Stimulated activated CD4-positive, alpha-beta T cell treated with anti-CD3 and anti-CD28 coated beads, Interleukin-1b, Interleukin-23, amount 100 ng/mL, for 4 hours (primary cell): ENCODE data around the gene PRKN.

Experiments used
- DNase-seq, 2 donors: peaks; one replicate each; pipeline ENCODE4 v3.0.0-alpha.2; 2020; ENCODE audit warnings: low read depth in 2 of 2

PRKN gene

GRCh38 chr6:161663682-161664081, 1063.9 kb downstream of the PRKN start:
- no peak for DNase-seq

GRCh38 chr6:161660666-161661571, 1066.6 kb downstream of the PRKN start:
- DNase-seq, result no peak

GRCh38 chr6:161658211-161658610, 1069.4 kb downstream of the PRKN start:
- DNase-seq, result no peak

GRCh38 chr6:161654209-161654608, 1073.4 kb downstream of the PRKN start:
- no peak for DNase-seq

GRCh38 chr6:161651949-161652348, 1075.6 kb downstream of the PRKN start:
- DNase-seq, result no peak

GRCh38 chr6:161649841-161650240, 1077.7 kb downstream of the PRKN start:
- DNase-seq, result no peak

GRCh38 chr6:161649068-161649467, 1078.5 kb downstream of the PRKN start:
- no peak for DNase-seq

- DNase-seq, result no peak
Observed at GRCh38 chr6:161647234-161647633, 1080.3 kb downstream of the PRKN start.

- no peak for DNase-seq
Observed at GRCh38 chr6:161644521-161644920, 1083.0 kb downstream of the PRKN start.

- no peak for DNase-seq
Observed at GRCh38 chr6:161641175-161641574, 1086.4 kb downstream of the PRKN start.

GRCh38 chr6:161639772-161640171, 1087.8 kb downstream of the PRKN start:
- DNase-seq, result no peak

- no peak for DNase-seq
Observed at GRCh38 chr6:161637658-161638057, 1089.9 kb downstream of the PRKN start.

GRCh38 chr6:161636882-161637430, 1090.6 kb downstream of the PRKN start:
- DNase-seq, result no peak

GRCh38 chr6:161635975-161636374, 1091.6 kb downstream of the PRKN start:
- no peak for DNase-seq

- DNase-seq, result no peak
Observed at GRCh38 chr6:161634916-161635315, 1092.7 kb downstream of the PRKN start.

- no peak for DNase-seq
Observed at GRCh38 chr6:161631676-161632194, 1095.8 kb downstream of the PRKN start.

- DNase-seq, result no peak
Observed at GRCh38 chr6:161630674-161631073, 1096.9 kb downstream of the PRKN start.

- no peak for DNase-seq
Observed at GRCh38 chr6:161626132-161626676, 1101.4 kb downstream of the PRKN start.

GRCh38 chr6:161624111-161624510, 1103.5 kb downstream of the PRKN start:
- no peak for DNase-seq

- no peak for DNase-seq
Observed at GRCh38 chr6:161622779-161623178, 1104.8 kb downstream of the PRKN start.

GRCh38 chr6:161618831-161619454, 1108.6 kb downstream of the PRKN start:
- no peak for DNase-seq

- no peak for DNase-seq
Observed at GRCh38 chr6:161613711-161614110, 1113.9 kb downstream of the PRKN start.
